ENCODE results near the gene PKNOX2.

Gene PKNOX2

DNA sequence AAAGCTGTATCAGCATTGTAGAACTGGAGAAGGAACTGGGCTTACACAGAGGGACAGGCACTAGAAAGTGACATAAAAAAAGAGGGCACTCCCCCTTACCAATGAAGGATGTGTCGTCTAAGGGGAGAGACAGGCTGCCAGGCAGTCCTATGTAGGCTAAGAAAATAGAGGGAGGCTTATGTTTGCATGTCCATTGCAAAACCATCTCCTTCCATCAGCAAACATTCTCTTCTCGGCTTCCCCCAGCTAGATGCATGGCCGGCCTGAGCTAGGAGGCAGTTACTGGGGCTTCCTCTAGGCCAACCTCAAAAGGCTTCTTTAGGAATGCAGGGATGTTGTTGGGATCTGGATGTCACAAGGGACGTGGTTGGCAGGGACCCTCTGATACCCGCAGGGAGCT, 139.1 kb downstream of the PKNOX2 start:
- ATAC-seq (ENCODE audit: low read depth): no peak
- no peaks in the 10 kb centered on the region for H3K9me3 Mint-ChIP-seq
- H3K27ac Mint-ChIP-seq: no peak overlapping the region

DNA sequence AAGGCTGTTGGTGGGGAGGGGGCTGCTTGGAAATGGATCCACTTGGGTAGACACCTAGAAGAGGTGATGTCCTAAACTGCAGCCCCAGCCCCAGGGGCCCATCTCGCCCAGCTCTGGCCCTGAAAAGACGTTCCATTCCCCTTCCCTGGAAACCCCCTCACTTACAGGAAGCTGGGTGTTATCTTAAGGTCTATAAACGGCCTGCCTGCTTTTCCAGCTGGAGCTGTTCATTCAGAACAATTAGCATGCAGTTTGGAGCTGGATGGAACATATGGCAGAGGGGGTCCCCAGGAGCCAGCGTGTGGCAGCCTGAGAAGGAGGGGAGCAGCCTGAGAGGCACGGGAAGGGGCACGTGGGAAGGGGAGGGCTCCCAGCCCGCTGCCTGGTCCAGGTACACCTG, 139.6 kb downstream of the PKNOX2 start:
- DNase-seq (ENCODE audit: low spot score in 2 of 2) (no peak), ATAC-seq (ENCODE audit: low read depth) (no peak)
- Mint-ChIP-seq H3K27ac (no peak overlapping the region), H3K27me3 (peaks cover 2% of the 10 kb centered on the region), H3K36me3 (no peaks in the 10 kb centered on the region), H3K4me1 (no peaks in the 10 kb centered on the region), H3K9me3 (peaks cover 2% of the 10 kb centered on the region), H3K4me3 (no peak overlapping the region)

More for the DNA sequence above, 139.1 kb downstream of the PKNOX2 start:
- no peaks in the 10 kb centered on the region for H3K4me1 Mint-ChIP-seq
- no peak overlapping the region for H3K4me3 Mint-ChIP-seq
- H3K36me3 Mint-ChIP-seq: no peaks in the 10 kb centered on the region
- no peak for DNase-seq (ENCODE audit: low spot score in 2 of 2)
- peaks cover 2% of the 10 kb centered on the region for H3K27me3 Mint-ChIP-seq

DNA sequence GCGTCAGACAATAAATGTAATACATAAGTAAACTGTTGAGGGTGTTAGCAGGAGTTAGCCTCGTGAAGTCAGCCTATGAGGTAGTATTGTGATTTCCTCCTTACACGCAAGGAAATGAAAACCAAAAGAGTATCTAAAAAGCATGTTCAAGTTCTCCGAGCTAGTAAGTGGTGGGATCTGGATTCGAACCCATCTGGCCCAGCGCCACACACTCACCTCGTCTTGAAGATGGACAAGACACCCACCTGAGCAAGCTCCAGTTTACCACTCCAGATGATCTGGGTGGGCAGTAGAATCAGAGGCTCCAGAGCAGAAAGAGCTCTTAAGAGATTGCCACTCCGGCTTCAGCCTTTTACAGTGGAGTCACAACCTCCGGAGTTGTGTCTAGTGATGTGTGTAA, 140.3 kb downstream of the PKNOX2 start:
- Mint-ChIP-seq H3K27ac (no peak overlapping the region), H3K36me3 (no peaks in the 10 kb centered on the region), H3K27me3 (peaks cover 3% of the 10 kb centered on the region), H3K9me3 (peaks cover 3% of the 10 kb centered on the region), H3K4me1 (no peaks in the 10 kb centered on the region), H3K4me3 (no peak overlapping the region)
- DNase-seq (ENCODE audit: low spot score in 2 of 2): no peak
- ATAC-seq (ENCODE audit: low read depth): no peak

DNA sequence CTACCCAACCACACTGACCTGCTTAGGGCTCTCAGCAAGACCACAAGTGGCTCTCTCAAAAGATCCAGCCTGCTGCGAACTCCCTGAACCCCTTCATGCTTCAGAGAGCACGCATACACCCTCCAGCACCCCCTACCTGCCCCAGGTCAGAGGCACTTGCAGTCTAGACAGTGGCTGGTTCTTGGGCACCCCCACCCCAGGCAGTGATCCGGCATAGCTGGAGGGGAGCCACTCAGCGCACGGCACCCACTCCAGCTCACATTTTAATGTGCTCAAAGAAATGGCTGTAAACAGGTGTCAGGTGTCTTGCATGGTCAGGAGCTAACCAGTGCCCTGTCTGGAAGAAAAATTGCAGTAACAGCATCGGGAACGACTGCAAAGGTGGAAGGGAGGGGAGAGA, 140.8 kb downstream of the PKNOX2 start:
- no peak for ATAC-seq (ENCODE audit: low read depth)
- H3K27me3 Mint-ChIP-seq: peaks cover 3% of the 10 kb centered on the region
- H3K4me3 Mint-ChIP-seq: no peak overlapping the region
- H3K4me1 Mint-ChIP-seq: no peaks in the 10 kb centered on the region
- DNase-seq (ENCODE audit: low spot score in 2 of 2): no peak
- peaks cover 3% of the 10 kb centered on the region for H3K9me3 Mint-ChIP-seq
- no peak overlapping the region for H3K27ac Mint-ChIP-seq
- H3K36me3 Mint-ChIP-seq: no peaks in the 10 kb centered on the region

GRCh38 chr11:125306476-125306875, 141.9 kb downstream of the PKNOX2 start:
- H3K4me3 Mint-ChIP-seq: no peak overlapping the region
- ATAC-seq (ENCODE audit: low read depth) (no peak), DNase-seq (ENCODE audit: low spot score in 2 of 2) (no peak)
- H3K27ac Mint-ChIP-seq: no peak overlapping the region
- no peaks in the 10 kb centered on the region for H3K36me3 Mint-ChIP-seq
- no peaks in the 10 kb centered on the region for H3K4me1 Mint-ChIP-seq
- H3K27me3 Mint-ChIP-seq: peaks cover 6% of the 10 kb centered on the region
- peaks cover 3% of the 10 kb centered on the region for H3K9me3 Mint-ChIP-seq

DNA sequence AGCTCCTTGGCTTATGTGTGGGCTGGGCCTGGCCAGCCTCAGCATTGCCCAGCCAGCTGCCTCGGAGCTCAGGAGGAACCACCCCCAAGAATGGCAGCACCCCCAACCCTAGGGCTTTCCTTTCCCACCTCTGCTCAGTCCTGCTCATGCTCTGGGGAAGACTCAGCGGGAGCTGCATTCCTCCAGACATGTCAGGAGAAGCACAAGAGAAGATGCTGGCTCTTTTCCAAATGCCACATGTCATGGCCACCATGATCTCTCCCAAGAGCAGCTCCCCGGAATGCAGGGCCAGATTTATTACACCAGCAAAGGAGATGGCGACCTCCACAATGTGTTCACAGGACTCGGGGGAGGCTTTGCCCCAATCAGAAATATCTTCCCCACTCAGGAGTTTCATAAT, 143.7 kb downstream of the PKNOX2 start:
- ATAC-seq (ENCODE audit: low read depth): no peak
- Mint-ChIP-seq H3K4me1 (no peaks in the 10 kb centered on the region), H3K36me3 (no peaks in the 10 kb centered on the region), H3K27ac (no peak overlapping the region), H3K4me3 (no peak overlapping the region), H3K27me3 (peaks cover 10% of the 10 kb centered on the region), H3K9me3 (peaks cover 3% of the 10 kb centered on the region)
- no peak for DNase-seq (ENCODE audit: low spot score in 2 of 2)

- Mint-ChIP-seq H3K9me3 (peaks cover 3% of the 10 kb centered on the region), H3K4me3 (no peak overlapping the region), H3K36me3 (no peaks in the 10 kb centered on the region), H3K27me3 (peaks cover 8% of the 10 kb centered on the region), H3K27ac (no peak overlapping the region), H3K4me1 (no peaks in the 10 kb centered on the region)
- ATAC-seq (ENCODE audit: low read depth) (no peak), DNase-seq (ENCODE audit: low spot score in 2 of 2) (no peak)
Observed at GRCh38 chr11:125312391-125312790, 147.8 kb downstream of the PKNOX2 start.

DNA sequence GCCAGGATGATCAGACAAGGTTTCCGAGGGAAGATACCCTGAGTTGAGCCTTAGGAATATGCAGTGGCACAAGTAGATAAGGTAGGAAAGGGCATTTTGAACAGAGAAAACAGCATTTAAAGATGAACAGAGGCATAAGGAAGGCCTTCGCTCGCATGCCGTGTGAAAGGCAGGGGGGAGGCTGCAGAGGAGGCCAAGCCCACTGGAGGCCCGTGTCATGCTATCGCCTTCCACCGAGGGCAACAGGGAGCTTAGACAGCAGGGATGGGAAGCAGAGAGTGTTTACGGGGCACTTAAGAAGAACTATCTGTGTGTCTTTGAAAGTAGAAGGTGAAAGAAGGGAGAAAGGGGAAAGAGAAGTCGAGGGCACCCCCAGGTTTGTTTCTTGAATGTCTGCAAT, 148.3 kb downstream of the PKNOX2 start:
- no peak for DNase-seq (ENCODE audit: low spot score in 2 of 2)
- H3K4me1 Mint-ChIP-seq: no peaks in the 10 kb centered on the region
- H3K4me3 Mint-ChIP-seq: no peak overlapping the region
- peaks cover 3% of the 10 kb centered on the region for H3K9me3 Mint-ChIP-seq
- H3K27me3 Mint-ChIP-seq: peaks cover 8% of the 10 kb centered on the region
- H3K27ac Mint-ChIP-seq: no peak overlapping the region
- no peaks in the 10 kb centered on the region for H3K36me3 Mint-ChIP-seq
- ATAC-seq (ENCODE audit: low read depth): no peak

DNA sequence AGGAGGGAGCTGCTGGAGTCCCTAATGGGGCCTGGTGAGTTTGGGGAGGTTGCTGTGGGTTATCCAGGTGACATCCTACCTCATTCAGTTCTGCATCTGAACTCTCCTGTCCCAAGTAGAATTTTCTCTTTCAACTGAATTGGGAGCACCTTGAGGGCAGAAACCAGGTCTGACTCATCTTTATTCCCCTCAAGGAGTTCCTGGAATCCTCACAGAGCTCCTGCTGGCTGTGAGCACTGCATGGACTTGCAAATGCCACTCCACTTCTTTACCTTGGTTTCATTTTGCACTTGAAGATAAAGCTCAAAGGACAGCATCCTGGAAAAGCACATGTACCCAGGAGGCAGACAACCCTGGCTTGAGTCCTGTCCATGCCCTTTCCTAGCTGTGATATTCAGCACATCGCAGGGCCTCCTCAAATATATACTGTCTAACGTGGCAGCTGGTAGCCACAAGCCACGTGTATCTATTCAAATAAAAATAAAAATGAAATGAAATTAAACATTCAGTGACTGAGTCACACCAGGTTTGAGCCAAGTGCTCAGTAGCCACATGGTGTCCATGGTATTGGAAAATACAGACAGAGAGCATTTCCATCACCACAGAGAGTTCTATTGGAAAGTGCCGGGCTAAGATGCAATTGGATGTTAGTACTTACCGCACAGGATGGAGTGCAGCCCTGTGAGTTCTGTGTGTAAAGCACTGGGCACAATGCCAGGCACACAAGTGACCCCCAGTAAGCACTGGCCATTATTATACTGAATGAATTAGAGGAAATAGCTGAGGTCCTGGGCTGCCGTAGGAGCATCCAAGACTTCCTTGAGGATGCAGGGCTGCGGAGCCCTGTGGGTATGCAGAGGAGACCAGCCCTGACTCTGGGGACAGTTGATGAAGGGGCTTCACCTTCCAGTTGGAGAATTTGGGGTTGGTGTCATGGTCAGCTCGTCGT, 149.0 kb downstream of the PKNOX2 start:
- DNase-seq (ENCODE audit: low spot score in 2 of 2) (no peak), ATAC-seq (ENCODE audit: low read depth) (no peak)
- no peak overlapping the region for H3K4me3 Mint-ChIP-seq
- peaks cover 3% of the 10 kb centered on the region for H3K9me3 Mint-ChIP-seq
- H3K4me1 Mint-ChIP-seq: no peaks in the 10 kb centered on the region
- peaks cover 8% of the 10 kb centered on the region for H3K27me3 Mint-ChIP-seq
- H3K27ac Mint-ChIP-seq: no peak overlapping the region
- no peaks in the 10 kb centered on the region for H3K36me3 Mint-ChIP-seq

- Mint-ChIP-seq H3K36me3 (no peaks in the 10 kb centered on the region), H3K4me3 (no peak overlapping the region), H3K27me3 (peaks cover 10% of the 10 kb centered on the region), H3K9me3 (peaks cover 1% of the 10 kb centered on the region), H3K27ac (no peak overlapping the region), H3K4me1 (no peaks in the 10 kb centered on the region)
- no peak for ATAC-seq (ENCODE audit: low read depth)
- no peak for DNase-seq (ENCODE audit: low spot score in 2 of 2)
Observed at GRCh38 chr11:125314276-125315078, 149.9 kb downstream of the PKNOX2 start.

GRCh38 chr11:125315079-125315740, 150.7 kb downstream of the PKNOX2 start:
- Mint-ChIP-seq H3K4me1 (no peaks in the 10 kb centered on the region), H3K36me3 (no peaks in the 10 kb centered on the region), H3K4me3 (no peak overlapping the region), H3K27ac (no peak overlapping the region), H3K9me3 (peaks cover 3% of the 10 kb centered on the region), H3K27me3 (peaks cover 12% of the 10 kb centered on the region)
- DNase-seq (ENCODE audit: low spot score in 2 of 2) (no peak), ATAC-seq (ENCODE audit: low read depth) (no peak)

- ATAC-seq (ENCODE audit: low read depth): no peak
- Mint-ChIP-seq H3K27me3 (peaks cover 7% of the 10 kb centered on the region), H3K4me1 (no peaks in the 10 kb centered on the region), H3K4me3 (no peak overlapping the region), H3K36me3 (no peaks in the 10 kb centered on the region), H3K9me3 (peaks cover 3% of the 10 kb centered on the region), H3K27ac (no peak overlapping the region)
- DNase-seq (ENCODE audit: low spot score in 2 of 2): no peak
Observed at GRCh38 chr11:125317416-125317815, 152.9 kb downstream of the PKNOX2 start.

- Mint-ChIP-seq H3K27ac (no peak overlapping the region), H3K4me1 (no peaks in the 10 kb centered on the region), H3K36me3 (no peaks in the 10 kb centered on the region), H3K27me3 (peaks cover 13% of the 10 kb centered on the region), H3K9me3 (peaks cover 3% of the 10 kb centered on the region), H3K4me3 (no peak overlapping the region)
- no peak for DNase-seq (ENCODE audit: low spot score in 2 of 2)
- no peak for ATAC-seq (ENCODE audit: low read depth)
Observed at GRCh38 chr11:125319649-125320048, 155.1 kb downstream of the PKNOX2 start.
